Smooth muscle cell (in vitro differentiated cells): ENCODE measurements around the gene ARSG. TPM values are rescaled to one million over a fixed set of nuclear protein-coding genes. Genes with fewer than 3 reads are reported as not detected.

Source experiments
- DNase-seq: peaks from one replicate; lab custom pipeline; 2025; ENCODE audit not compliant: unreplicated experiment; lab: John Stamatoyannopoulos, UW
- H2AFZ ChIP-seq: fragments of 200-600 bp; sonication (generic); 2 replicates; pipeline ENCODE4 v1.6.0; 2016; ENCODE audit warnings: antibody characterized with exemption, low read depth, mild to moderate bottlenecking
- H3F3A ChIP-seq: fragments of 200-600 bp; sonication (generic); 2 replicates; pipeline ENCODE4 v1.6.0; 2017; ENCODE audit warnings: antibody characterized with exemption, low read depth
- H3K27ac ChIP-seq: fragments of 200-600 bp; sonication (generic); 2 replicates; pipeline ENCODE4 v1.5.1; 2016; ENCODE audit warnings: low read depth, mild to moderate bottlenecking
- H3K27me3 ChIP-seq: fragments of 200-600 bp; sonication (generic); 2 replicates; pipeline ENCODE4 v1.6.1; 2016; ENCODE audit warnings: low read depth, mild to moderate bottlenecking
- H3K36me3 ChIP-seq: fragments of 200-600 bp; sonication (generic); 2 replicates; pipeline ENCODE4 v1.5.1; 2016; ENCODE audit warnings: low read depth
- H3K4me1 ChIP-seq: fragments of 200-600 bp; sonication (generic); 2 replicates; pipeline ENCODE4 v1.5.1; 2016; ENCODE audit warnings: low read depth
- H3K4me2 ChIP-seq: fragments of 200-600 bp; sonication (generic); 2 replicates; pipeline ENCODE4 v1.6.0; 2016; ENCODE audit warnings: mild to moderate bottlenecking
- H3K4me3 ChIP-seq: fragments of 200-600 bp; sonication (generic); 2 replicates; pipeline ENCODE4 v1.5.1; 2016; ENCODE audit warnings: mild to moderate bottlenecking
- H3K79me2 ChIP-seq: fragments of 200-600 bp; sonication (generic); 2 replicates; pipeline ENCODE4 v1.6.0; 2016; ENCODE audit warnings: low read depth, mild to moderate bottlenecking
- H3K9ac ChIP-seq: fragments of 200-600 bp; sonication (generic); 2 replicates; pipeline ENCODE4 v1.6.0; 2016; ENCODE audit warnings: low read depth
- H3K9me3 ChIP-seq: fragments of 200-600 bp; sonication (generic); replicated peaks from 2 replicates; pipeline ENCODE4 v1.5.1; 2016; ENCODE audit warnings: low read depth
- H4K20me1 ChIP-seq: fragments of 200-600 bp; sonication (generic); 2 replicates; pipeline ENCODE4 v1.6.0; 2016; ENCODE audit warnings: low read depth
- WGBS: methylation state at CpG from one replicate; pipeline ENCODE4 v1.1.7; 2016; ENCODE audit warnings: low lambda C conversion rate; 5-methylcytosine and 5-hydroxymethylcytosine counted together
- polyA plus RNA-seq: library from polyadenylated mRNA; unstranded; fragments of >200 nt; fragmentation: Nextera tagmentation; extraction: Ambion mirVana; gene quantifications from 2 replicates; pipeline ENCODE4 v1.2.1, GENCODE V29; 2016
- total RNA-seq: library from RNA; depleted of rRNA; stranded (reverse); fragments of >200 nt; gene quantifications from 2 replicates; pipeline ENCODE4 v1.2.3, GENCODE V29; 2014
- TF ChIP-seq, protein P1 (sequence below): fragments of 200-600 bp; sonication (generic); IDR thresholded peaks from 2 replicates; pipeline ENCODE4 v1.5.1; 2017; ENCODE audit warnings: borderline replicate concordance, mild to moderate bottlenecking, antibody characterized with exemption; ENCODE audit not compliant: insufficient read depth, poor library complexity, severe bottlenecking

The ARSG gene
- total and polyA plus RNA-seq, 2 experiments from 2014 or later = 1.0 to 2.4 TPM

- Histone ChIP-seq H3K9ac (no peak overlapping the region), H2AFZ (no peak overlapping the region), H3K27me3 (no peaks in the 10 kb centered on the region), H3F3A (peaks cover 6% of the 10 kb centered on the region), H3K27ac (no peak overlapping the region), H3K79me2 (no peaks in the 10 kb centered on the region), H4K20me1 (no peaks in the 10 kb centered on the region), H3K4me1 (peaks cover 4% of the 10 kb centered on the region), H3K9me3 (no peaks in the 10 kb centered on the region), H3K4me3 (no peak overlapping the region), H3K4me2 (no peak overlapping the region), H3K36me3 (no peaks in the 10 kb centered on the region)
- 95% methylated on average over 12 of the region's 12 CpGs for WGBS
- no peak for DNase-seq
- TF ChIP-seq, protein P1, sequence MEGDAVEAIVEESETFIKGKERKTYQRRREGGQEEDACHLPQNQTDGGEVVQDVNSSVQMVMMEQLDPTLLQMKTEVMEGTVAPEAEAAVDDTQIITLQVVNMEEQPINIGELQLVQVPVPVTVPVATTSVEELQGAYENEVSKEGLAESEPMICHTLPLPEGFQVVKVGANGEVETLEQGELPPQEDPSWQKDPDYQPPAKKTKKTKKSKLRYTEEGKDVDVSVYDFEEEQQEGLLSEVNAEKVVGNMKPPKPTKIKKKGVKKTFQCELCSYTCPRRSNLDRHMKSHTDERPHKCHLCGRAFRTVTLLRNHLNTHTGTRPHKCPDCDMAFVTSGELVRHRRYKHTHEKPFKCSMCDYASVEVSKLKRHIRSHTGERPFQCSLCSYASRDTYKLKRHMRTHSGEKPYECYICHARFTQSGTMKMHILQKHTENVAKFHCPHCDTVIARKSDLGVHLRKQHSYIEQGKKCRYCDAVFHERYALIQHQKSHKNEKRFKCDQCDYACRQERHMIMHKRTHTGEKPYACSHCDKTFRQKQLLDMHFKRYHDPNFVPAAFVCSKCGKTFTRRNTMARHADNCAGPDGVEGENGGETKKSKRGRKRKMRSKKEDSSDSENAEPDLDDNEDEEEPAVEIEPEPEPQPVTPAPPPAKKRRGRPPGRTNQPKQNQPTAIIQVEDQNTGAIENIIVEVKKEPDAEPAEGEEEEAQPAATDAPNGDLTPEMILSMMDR = no peak
These were observed 103.5 kb downstream of the ARSG start for GRCh38 chr17:68394608-68395331.

GRCh38 chr17:68396226-68397107, 105.2 kb downstream of the ARSG start:
- H3K4me2 ChIP-seq = no peak overlapping the region
- H4K20me1 ChIP-seq = no peaks in the 10 kb centered on the region
- peaks cover 8% of the 10 kb centered on the region for H3F3A ChIP-seq
- DNase-seq = no peak
- H3K36me3 ChIP-seq = no peaks in the 10 kb centered on the region
- no peak overlapping the region for H3K9ac ChIP-seq
- H3K9me3 ChIP-seq = no peaks in the 10 kb centered on the region
- no peak overlapping the region for H3K27ac ChIP-seq
- WGBS = 96% methylated on average over 10 of the region's 10 CpGs
- H3K27me3 ChIP-seq = no peaks in the 10 kb centered on the region
- peaks cover 4% of the 10 kb centered on the region for H3K4me1 ChIP-seq
- TF ChIP-seq, protein P1 = no peak
- H3K79me2 ChIP-seq = no peaks in the 10 kb centered on the region
- no peak overlapping the region for H2AFZ ChIP-seq
- H3K4me3 ChIP-seq = no peak overlapping the region

- H4K20me1 ChIP-seq = no peaks in the 10 kb centered on the region
- no peak for DNase-seq
- no peaks in the 10 kb centered on the region for H3K9me3 ChIP-seq
- H3K36me3 ChIP-seq = no peaks in the 10 kb centered on the region
- no peak overlapping the region for H3K27ac ChIP-seq
- no peak overlapping the region for H3K4me2 ChIP-seq
- H3K27me3 ChIP-seq = no peaks in the 10 kb centered on the region
- TF ChIP-seq, protein P1 = no peak
- H3F3A ChIP-seq = peaks cover 8% of the 10 kb centered on the region
- no peak overlapping the region for H2AFZ ChIP-seq
- H3K79me2 ChIP-seq = no peaks in the 10 kb centered on the region
- no peak overlapping the region for H3K4me3 ChIP-seq
- no peak overlapping the region for H3K9ac ChIP-seq
- peaks cover 4% of the 10 kb centered on the region for H3K4me1 ChIP-seq
- 86% methylated on average over 7 of the region's 7 CpGs for WGBS
These were observed 105.8 kb downstream of the ARSG start for GRCh38 chr17:68397108-68397536.
